K562 (cell line): Measurements from ENCODE around the gene OARD1. TPM values are rescaled to one million over a fixed set of nuclear protein-coding genes. Genes with fewer than 3 reads are reported as not detected.

Source experiments
- ATAC-seq: fragments of 200-7000 bp; cut with Tn5 transposase; 3 replicates; pipeline ENCODE4 v1.9.1; 2020; ENCODE audit warnings: moderate library complexity
- BruUV-seq: library from RNA; stranded (reverse); fragments of 400-500 nt; replicated peaks from 2 replicates; lab custom pipeline; 2021; lab: Mats Ljungman, UMichigan
- CTCF ChIA-PET: fragments of 300-600 bp; formaldehyde crosslinking; extraction: SDS; loops from one replicate; lab custom pipeline; 2021; ENCODE audit warnings: low intra/inter-chr PET ratio; lab: Yijun Ruan, JAX
- POLR2A ChIA-PET: fragments of 300-600, 350-650 bp; sonication (Branson Sonifier 250); formaldehyde crosslinking; extraction: SDS; loops from one replicate; lab custom pipeline; 2021; ENCODE audit warnings: antibody characterized with exemption, inconsistent platforms; lab: Yijun Ruan, JAX
- DNase-seq, 4 experiments: peaks; one replicate each; pipeline versions ENCODE4 v3.0.0 to v3.0.0-alpha.2; 2011 to 2018; ENCODE audit warnings: low spot score in 3 of 4, mixed read lengths in 3 of 4; ENCODE audit errors: extremely low read depth in 1 of 4
- FAIRE-seq: peaks from 2 replicates; lab custom pipeline; 2011; peaks lifted over from hg19 to GRCh38; lab: Jason Lieb, UNC
- H2AFZ ChIP-seq: 2 replicates; pipeline ENCODE4 v1.6.0; 2011; ENCODE audit warnings: low read depth, low read length, control low read depth, inconsistent platforms
- H3K27ac ChIP-seq: fragments of 200-600 bp; 3 replicates; pipeline ENCODE4 v1.8.0; 2011; ENCODE audit warnings: low read depth, mild to moderate bottlenecking, control low read depth, inconsistent platforms, low read length, moderate library complexity, mixed read lengths; ENCODE audit errors: extremely low read depth
- H3K27me3 ChIP-seq, 2 experiments: fragments of 300-600 bp in 1 of 2; 2 replicates in 1 of 2; 3 replicates in 1 of 2; pipeline versions ENCODE4 v1.6.0 to v1.8.0; 2011; ENCODE audit warnings: inconsistent platforms in 2 of 2, low read length in 2 of 2, mild to moderate bottlenecking in 1 of 2, mixed read lengths in 1 of 2, moderate library complexity in 1 of 2; ENCODE audit not compliant: control insufficient read depth in 2 of 2, insufficient read depth in 2 of 2
- H3K36me3 ChIP-seq: fragments of 300-600 bp; 3 replicates; pipeline ENCODE4 v1.8.0; 2011; ENCODE audit warnings: mild to moderate bottlenecking, low read length, inconsistent platforms; ENCODE audit not compliant: control insufficient read depth, insufficient read depth
- H3K4me1 ChIP-seq, 2 experiments: fragments of 200-600 bp in 1 of 2; replicated peaks in 1 of 2; 2 replicates in 1 of 2; 3 replicates in 1 of 2; pipeline versions ENCODE4 v1.5.1 to v1.8.0; 2011; ENCODE audit warnings: inconsistent platforms in 2 of 2, low read length in 2 of 2, mild to moderate bottlenecking in 1 of 2, mixed read lengths in 1 of 2, moderate library complexity in 1 of 2; ENCODE audit not compliant: control insufficient read depth in 2 of 2, insufficient read depth in 2 of 2
- H3K4me2 ChIP-seq: 2 replicates; pipeline ENCODE4 v1.6.1; 2011; ENCODE audit warnings: low read length, control low read depth, inconsistent platforms, mixed read lengths; ENCODE audit not compliant: insufficient read depth
- H3K4me3 ChIP-seq: fragments of 200-600 bp; sonication (generic), shearing (Covaris generic); 2 replicates; pipeline ENCODE4 v1.5.1; 2016; ENCODE audit warnings: control low read depth, inconsistent platforms
- H3K79me2 ChIP-seq: fragments of 200-600 bp; 3 replicates; pipeline ENCODE4 v1.8.0; 2011; ENCODE audit warnings: low read length, inconsistent platforms; ENCODE audit not compliant: control insufficient read depth, insufficient read depth
- H3K9ac ChIP-seq, 2 experiments: 2 replicates each; pipeline versions ENCODE4 v1.6.0 to v1.6.1; 2011; ENCODE audit warnings: low read depth in 2 of 2, low read length in 2 of 2, control low read depth in 1 of 2, inconsistent platforms in 1 of 2, mild to moderate bottlenecking in 1 of 2, mixed read lengths in 1 of 2; ENCODE audit not compliant: insufficient read depth in 1 of 2
- H3K9me1 ChIP-seq: one replicate; pipeline ENCODE4 v1.6.0; 2011; ENCODE audit warnings: inconsistent platforms, mild to moderate bottlenecking, low read length, moderate library complexity; ENCODE audit not compliant: control insufficient read depth, insufficient read depth
- H3K9me3 ChIP-seq: replicated peaks from 2 replicates; pipeline ENCODE4 v1.5.1; 2011; ENCODE audit warnings: low read depth, low read length, inconsistent platforms; ENCODE audit not compliant: control insufficient read depth, insufficient read depth
- H4K20me1 ChIP-seq: replicated peaks from 2 replicates; pipeline ENCODE4 v1.6.1; 2011; ENCODE audit warnings: low read length, inconsistent platforms, mixed read lengths; ENCODE audit not compliant: control insufficient read depth, insufficient read depth
- DNMT1 ChIP-seq: fragments of 450-650 bp; IDR thresholded peaks from 2 replicates; pipeline ENCODE4 v1.6.1; 2016; ENCODE audit warnings: antibody characterized with exemption, mild to moderate bottlenecking
- E2F6 ChIP-seq, 2 experiments: IDR thresholded peaks; 2 replicates each; pipeline ENCODE4 v1.6.1; 2011; ENCODE audit warnings: borderline replicate concordance in 1 of 2, control low read depth in 1 of 2, low read depth in 1 of 2, low read length in 1 of 2, mild to moderate bottlenecking in 1 of 2, mixed read lengths in 1 of 2, moderate library complexity in 1 of 2; ENCODE audit not compliant: insufficient read depth in 1 of 2, insufficient read length in 1 of 2, poor library complexity in 1 of 2, severe bottlenecking in 1 of 2; ENCODE audit errors: extremely low read depth in 1 of 2
- EZH2 ChIP-seq: IDR thresholded peaks from 2 replicates; pipeline ENCODE4 v1.6.1; 2012; ENCODE audit warnings: low read depth, mild to moderate bottlenecking, inconsistent platforms, low read length, borderline replicate concordance
- FOXA1 ChIP-seq: fragments of 450-650 bp; IDR thresholded peaks from 2 replicates; pipeline ENCODE4 v1.6.1; 2016; ENCODE audit warnings: mild to moderate bottlenecking, borderline replicate concordance
- HIVEP1 ChIP-seq: fragments of 250-450 bp; sonication (Bioruptor Pico); IDR thresholded peaks from 2 replicates; pipeline ENCODE4 v1.4.0; 2020; ENCODE audit warnings: mild to moderate bottlenecking
- HNRNPK ChIP-seq: fragments of 200-400 bp; formaldehyde crosslinking; IDR thresholded peaks from one replicate; pipeline ENCODE4 v1.6.1; 2018; ENCODE audit warnings: mild to moderate bottlenecking, low read depth, low read length; ENCODE audit not compliant: poor library complexity, severe bottlenecking
- KAT2B ChIP-seq: IDR thresholded peaks from one replicate; pipeline ENCODE4 v1.6.1; 2012; ENCODE audit warnings: low read depth, mild to moderate bottlenecking, control low read depth, inconsistent platforms, low read length, moderate library complexity
- MTA3 ChIP-seq: fragments of 450-650 bp; formaldehyde crosslinking; IDR thresholded peaks from 2 replicates; pipeline ENCODE4 v1.6.1; 2017; ENCODE audit warnings: mild to moderate bottlenecking, borderline replicate concordance
- MTF1 ChIP-seq: fragments of 250-450 bp; sonication (Bioruptor Pico); IDR thresholded peaks from 2 replicates; pipeline ENCODE4 v1.9.0; 2021; ENCODE audit warnings: moderate library complexity, mild to moderate bottlenecking, inconsistent platforms, borderline replicate concordance
- NUFIP1 ChIP-seq: fragments of 450-650 bp; IDR thresholded peaks from 2 replicates; pipeline ENCODE4 v1.6.1; 2018; ENCODE audit not compliant: partially characterized antibody
- POLR2G ChIP-seq: fragments of 200-400 bp; formaldehyde crosslinking; IDR thresholded peaks from 2 replicates; pipeline ENCODE4 v1.6.1; 2017; ENCODE audit warnings: low read depth, mild to moderate bottlenecking, antibody characterized with exemption, low read length, moderate library complexity
- RHOXF2B ChIP-seq: fragments of 250-450 bp; sonication (Bioruptor Pico); conservative IDR thresholded peaks from 2 replicates; pipeline ENCODE4 v1.5.1; 2021
- WGBS: fragments of 100-300 bp; shearing (Covaris generic); methylation state at CpG from one replicate; pipeline ENCODE4 v1.1.6; 2016; ENCODE audit warnings: low coverage, mixed read lengths; ENCODE audit not compliant: insufficient coverage; ENCODE audit errors: missing lambda C conversion rate; 5-methylcytosine and 5-hydroxymethylcytosine counted together
- in situ Hi-C: fragments of 300-500 bp; cut with MboI; formaldehyde crosslinking; loops from 4 replicates; pipeline ENCODE4 v1.15.0; 2018; ENCODE audit warnings: inconsistent platforms, mixed read lengths
- intact Hi-C: fragments of 100-400 bp; cut with micrococcal nuclease; formaldehyde crosslinking; loops from 2 replicates; pipeline ENCODE4 v1.14.2; 2022
- polyA plus RNA-seq, 8 experiments: library from polyadenylated mRNA; depleted of rRNA in 4 of 8; stranded (reverse) in 5 of 8; unstranded in 3 of 8; fragments of >200 nt; fragmentation: Nextera tagmentation in 2 of 8; fragmentation: Illumina TruSeq in 1 of 8; extraction: Ambion mirVana in 2 of 8; extraction: Trizol in 1 of 8; gene quantifications; 2 replicates each; pipeline versions ENCODE4 v1.2.1 to v1.2.3, GENCODE V29; 2011 to 2014; ENCODE audit warnings: inconsistent platforms in 1 of 8, missing spikeins in 1 of 8
- total RNA-seq, 7 experiments: library from RNA; depleted of rRNA in 6 of 7; stranded (reverse); fragments of >200 nt in 6 of 7; fragmentation: Illumina TruSeq in 2 of 7; extraction: Trizol in 2 of 7; gene quantifications; 2 replicates each; pipeline versions ENCODE4 v1.2.1 to v1.2.3, GENCODE V29; 2011 to 2021; ENCODE audit warnings: low replicate concordance in 1 of 7

The OARD1 gene
- total and polyA plus RNA-seq, 9 of the 15 experiments (the other 6 are each of a cell fraction or from before 2014, with no cell fraction given) = 43.4 to 88.3 (median 61.1) TPM

GRCh38 chr6:41033776-41034175 lies 38.4 kb downstream of the OARD1 start:
- DNase-seq (no peak), ATAC-seq (no peak), FAIRE-seq (no peak)
- TF ChIP-seq NUFIP1 (no peak), POLR2G (peak; percentile 40; the same call in 1 of the 2 replicates)
- intact Hi-C loops = no loop called here
- 15% methylated on average over 13 of the region's 13 CpGs for WGBS
- Histone ChIP-seq H3K9me1 (no peaks in the 10 kb centered on the region), H3K4me1 (0 out of 5 replicates have a peak, but pooled peaks cover 0 to 4% of the 10 kb centered on the region in 2 experiments), H4K20me1 (no peaks in the 10 kb centered on the region), H3K36me3 (no peaks in the 10 kb centered on the region), H3K9me3 (no peaks in the 10 kb centered on the region), H3K27ac (no peak overlapping the region), H3K4me2 (no peak overlapping the region), H3K27me3 (peaks cover 3 to 23% of the 10 kb centered on the region in 2 experiments; a peak in 3 of 5 replicates), H3K9ac (no peak overlapping the region; a peak in 1 of 4 replicates), H3K79me2 (no peaks in the 10 kb centered on the region), H2AFZ (no peak overlapping the region), H3K4me3 (no peak overlapping the region)
- BruUV-seq = no TSS peak
- in situ Hi-C loops = loop anchor here (25.0 kb wide), 1 partner anchor 1671 kb away; no protein-coding TSS in a partner anchor
- CTCF ChIA-PET = no interaction called here
- POLR2A ChIA-PET = interaction anchor here (0.7 to 1.0 kb wide), 2 partner anchors 9 to 439 kb away, joined by 3 to 5 read pairs; partner anchors contain the start of gene TSPO2

DNA sequence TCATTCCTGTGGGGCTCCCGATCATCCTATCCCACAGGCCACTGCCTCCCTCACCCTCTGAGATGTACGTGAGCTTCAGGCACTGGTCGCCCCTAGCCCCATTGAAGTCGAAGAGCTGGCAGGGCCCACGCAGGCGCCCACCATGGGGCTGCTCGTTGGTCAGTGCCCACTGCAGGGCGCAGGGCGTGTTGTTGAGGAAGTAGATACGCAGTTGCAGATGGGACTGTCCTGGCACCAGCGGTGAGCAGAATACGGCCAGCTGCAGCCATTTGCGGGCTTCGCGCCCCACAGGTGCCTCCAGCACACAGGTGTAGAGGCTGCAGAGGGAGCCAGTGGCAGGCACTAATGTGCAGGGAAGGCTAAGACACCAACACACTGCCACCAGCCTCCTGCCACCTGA lies 39.3 kb downstream of the OARD1 start:
- in situ Hi-C loops (loop anchor here (25.0 kb wide), 1 partner anchor 1671 kb away; no protein-coding TSS in a partner anchor), intact Hi-C loops (no loop called here)
- ATAC-seq (no peak), FAIRE-seq (no peak), DNase-seq (no peak)
- Histone ChIP-seq H3K9me1 (no peaks in the 10 kb centered on the region), H3K9me3 (no peaks in the 10 kb centered on the region), H2AFZ (no peak overlapping the region), H3K4me1 (peaks cover 0 to 12% of the 10 kb centered on the region in 2 experiments; a peak in 4 of 5 replicates), H3K9ac (no peak overlapping the region; a peak in 1 of 4 replicates), H4K20me1 (no peaks in the 10 kb centered on the region), H3K79me2 (no peaks in the 10 kb centered on the region), H3K27ac (no peak overlapping the region), H3K36me3 (no peaks in the 10 kb centered on the region), H3K27me3 (peaks cover 3 to 23% of the 10 kb centered on the region in 2 experiments; a peak in 3 of 5 replicates), H3K4me2 (no peak overlapping the region), H3K4me3 (no peak overlapping the region)
- no TSS peak for BruUV-seq
- WGBS = 34% methylated on average over 15 of the region's 15 CpGs
- no peak for TF ChIP-seq HNRNPK
- TF ChIP-seq MTF1 (CRISPR knock-in tag) = no peak
- TF ChIP-seq RHOXF2B (CRISPR knock-in tag) = no peak
- no peak for TF ChIP-seq KAT2B
- TF ChIP-seq HIVEP1 = no peak
- no peak for TF ChIP-seq MTA3
- no peak for TF ChIP-seq E2F6 (IDR thresholded peaks at IDR 0.05; ENCODE audit: borderline replicate concordance in 1 of 2, extremely low read depth in 1 of 2, insufficient read depth in 1 of 2, insufficient read length in 1 of 2, low read depth in 1 of 2, low read length in 1 of 2, poor library complexity in 1 of 2, severe bottlenecking in 1 of 2)
- no peak for TF ChIP-seq EZH2
- no peak for TF ChIP-seq DNMT1
- no peak for TF ChIP-seq FOXA1
- POLR2A ChIA-PET = interaction anchor here (1.0 kb wide), 1 partner anchor 10 kb away, joined by 5 read pairs; the partner anchor contains the start of gene TSPO2
- CTCF ChIA-PET = no interaction called here
